ENCODE results near the gene UBE2M.
"Not testable (repeated sequence)": the region's sequence is repeated elsewhere in the genome, so short reads cannot be mapped to it uniquely, and the experiment has no call there.

Gene UBE2M

DNA sequence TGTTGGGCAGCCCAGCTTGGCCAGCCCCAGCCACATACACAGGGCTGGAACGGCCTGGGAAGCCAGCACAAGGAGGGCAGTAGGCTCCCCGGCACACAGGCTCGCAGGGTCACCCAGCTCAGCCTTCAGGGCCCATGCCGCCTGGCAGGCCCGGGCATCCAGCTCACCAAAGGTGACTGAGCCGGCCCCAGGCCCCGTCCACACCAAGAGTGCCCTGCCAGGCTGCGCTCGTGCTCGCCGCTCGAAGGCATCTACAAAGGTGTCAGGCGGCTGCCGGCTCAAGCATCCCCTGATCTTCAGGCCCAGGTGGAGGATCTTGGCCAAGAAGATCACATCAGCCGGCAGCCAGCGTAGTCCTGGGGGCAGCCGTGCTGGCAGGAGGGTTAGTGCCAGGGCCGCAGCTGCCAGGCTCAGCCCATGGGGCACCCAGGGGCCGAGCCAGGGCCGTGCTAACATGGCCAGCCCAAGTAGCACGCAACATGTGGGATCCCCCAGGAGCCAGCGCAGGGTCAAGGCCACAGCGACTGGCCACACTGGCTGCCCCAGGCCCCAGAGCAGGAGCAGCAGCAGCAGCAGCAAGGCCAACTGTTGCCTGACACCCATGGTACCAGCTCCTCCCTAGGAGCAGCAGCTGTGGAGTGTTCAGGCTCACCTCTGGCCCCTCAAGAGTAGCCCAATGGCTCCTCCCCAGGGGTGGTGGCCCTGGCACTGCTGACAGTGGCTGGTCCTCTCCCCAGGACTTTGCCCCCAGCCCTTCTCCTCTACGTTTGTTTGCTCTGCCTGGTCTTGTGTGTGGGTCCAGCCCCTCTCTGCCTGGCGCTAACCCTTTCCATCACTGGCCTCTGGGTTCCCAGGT is 46.8 kb downstream of the UBE2M start, which contains the start of gene SLC27A5:
Gene SLC27A5, minus strand, starts transcription at position 640 of the 856 bp plus-strand sequence. Its CDS starts 37 bp downstream, at position 603.
- no peak for DNase-seq

DNA sequence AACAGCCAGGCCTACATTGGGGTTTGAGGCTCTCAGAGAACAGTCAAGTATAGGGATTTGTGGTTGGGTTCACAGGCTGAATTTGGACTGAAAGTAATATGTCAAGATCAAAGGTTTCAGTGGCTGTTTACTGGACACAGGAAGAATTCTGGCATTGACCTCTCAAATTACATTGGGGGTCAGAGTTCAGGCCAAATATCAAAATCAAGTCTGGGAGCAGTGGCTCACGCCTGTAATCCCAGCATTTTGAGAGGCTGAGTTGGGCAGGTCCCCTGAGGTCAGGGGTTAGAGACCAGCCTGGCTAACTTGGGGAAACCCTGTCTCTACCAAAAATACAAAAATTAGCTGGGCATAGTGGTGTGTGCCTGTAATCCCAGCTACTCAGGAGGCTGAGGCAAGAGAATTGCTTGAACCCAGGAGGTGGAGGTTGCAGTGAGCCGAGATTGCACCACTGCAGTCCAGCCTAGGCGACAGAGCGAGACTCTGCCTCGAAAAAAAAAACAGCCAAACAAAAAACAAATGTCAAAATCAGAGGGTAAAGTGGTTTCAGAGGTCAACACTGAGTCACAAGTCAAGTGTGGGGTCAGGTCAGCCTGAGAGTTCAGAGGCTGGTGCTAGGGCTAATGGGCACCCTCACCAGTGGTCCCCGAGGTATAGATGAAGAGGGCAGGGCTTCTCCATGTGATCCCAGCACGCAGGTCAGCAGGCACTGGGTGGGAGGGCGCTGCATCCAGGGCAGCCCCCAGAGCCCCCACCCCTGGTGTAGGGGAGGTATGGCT is 48.1 kb downstream of the UBE2M start:
- DNase-seq = no peak

DNA sequence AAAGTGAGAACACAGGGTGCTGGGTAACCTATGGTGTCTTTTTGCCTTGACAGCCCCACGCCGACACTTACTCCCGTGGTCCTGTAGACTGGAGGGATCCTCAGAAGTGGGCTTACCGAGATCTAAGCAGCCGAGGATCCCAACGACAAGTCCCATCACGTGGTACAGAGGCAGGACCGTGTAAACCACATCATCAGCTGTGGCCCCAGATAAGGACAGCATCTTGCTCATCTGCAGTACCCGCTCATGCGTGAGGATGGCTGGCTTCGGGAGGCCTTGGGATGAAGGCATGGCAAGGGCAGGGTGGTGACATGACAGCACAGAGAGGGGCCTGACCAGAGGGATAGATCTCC is 48.7 kb downstream of the UBE2M start:
- no peak for DNase-seq

- DNase-seq = not testable (repeated sequence)
Observed at GRCh38 chr19:58507602-58508223, 50.7 kb downstream of the UBE2M start.

All from MV-4-11 (cell line).